ENCODE results near the gene UVSSA.
A peak's percentile ranks its signal among the peaks of the same experiment; 100 is the strongest.

Gene UVSSA

DNA sequence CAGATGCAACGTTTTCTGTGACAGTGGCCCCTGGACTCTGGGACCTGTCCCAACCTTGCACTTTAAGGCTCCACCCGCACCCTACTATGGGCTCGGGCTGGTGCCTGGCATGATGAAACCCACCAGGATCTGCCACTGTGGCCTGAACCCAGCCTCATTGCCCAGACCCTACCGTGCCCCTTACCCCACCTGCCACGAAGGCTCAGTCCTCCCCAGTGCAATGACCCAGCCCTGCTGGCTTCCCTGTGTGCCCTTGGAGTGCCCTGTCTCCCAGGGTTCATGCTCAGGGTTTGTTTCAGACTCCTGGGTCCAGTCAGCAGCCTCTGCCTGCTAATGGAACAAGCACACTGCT, 3.1 kb downstream of the UVSSA start:
- no peak for DNase-seq

DNA sequence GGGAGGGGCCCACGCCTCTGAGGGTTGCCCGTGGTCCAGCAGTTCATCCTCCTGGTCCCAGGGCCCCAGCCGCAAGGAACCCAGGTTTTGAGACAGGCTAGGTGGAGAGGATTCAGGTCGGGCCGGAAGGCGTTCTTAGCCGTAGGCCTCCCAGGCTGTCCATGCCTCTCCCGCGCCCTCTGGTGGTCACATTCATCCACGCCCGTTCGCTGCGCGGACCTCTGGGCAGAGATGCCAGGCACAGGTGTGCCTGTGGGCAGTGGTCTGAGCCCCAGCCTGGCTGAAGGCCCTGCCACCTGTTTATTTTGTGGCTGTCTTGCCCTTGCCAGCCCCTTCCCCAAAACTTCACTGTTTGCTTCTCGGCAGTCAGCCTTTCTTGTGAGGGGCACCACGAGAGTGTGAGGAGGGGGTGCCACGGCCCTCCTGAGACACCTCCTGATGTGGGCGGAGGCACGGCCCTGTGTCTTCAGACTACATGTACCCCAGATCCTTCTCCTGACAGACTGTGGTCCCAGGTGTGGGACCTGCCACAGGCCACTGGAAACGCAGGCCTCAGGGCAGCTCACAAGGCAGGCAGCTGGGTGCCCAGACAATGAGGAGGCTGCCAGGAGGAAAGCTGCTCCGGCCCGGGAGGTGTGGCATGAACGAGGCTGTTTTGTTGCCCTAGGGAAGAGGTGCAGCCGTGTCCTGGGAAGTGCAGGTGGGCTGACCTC, 5.0 kb downstream of the UVSSA start:
- peak; percentile 85 for DNase-seq

DNA sequence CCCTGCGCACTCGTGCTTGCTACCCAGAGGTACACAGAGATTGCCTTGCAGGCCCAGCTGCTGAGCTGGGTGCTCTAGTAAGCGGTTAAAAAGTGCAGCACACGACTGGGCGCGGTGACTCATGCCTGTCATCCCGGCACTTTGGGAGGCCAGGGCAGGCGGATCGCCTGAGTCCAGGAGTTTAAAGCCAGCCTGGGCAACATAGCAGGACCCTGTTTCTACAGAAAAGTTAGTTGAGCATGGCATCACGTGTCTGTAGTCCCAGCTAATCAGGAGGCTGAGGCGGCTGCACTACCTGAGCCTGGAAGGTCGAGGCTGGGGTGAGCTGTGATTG, 5.5 kb downstream of the UVSSA start:
- DNase-seq: no peak

DNA sequence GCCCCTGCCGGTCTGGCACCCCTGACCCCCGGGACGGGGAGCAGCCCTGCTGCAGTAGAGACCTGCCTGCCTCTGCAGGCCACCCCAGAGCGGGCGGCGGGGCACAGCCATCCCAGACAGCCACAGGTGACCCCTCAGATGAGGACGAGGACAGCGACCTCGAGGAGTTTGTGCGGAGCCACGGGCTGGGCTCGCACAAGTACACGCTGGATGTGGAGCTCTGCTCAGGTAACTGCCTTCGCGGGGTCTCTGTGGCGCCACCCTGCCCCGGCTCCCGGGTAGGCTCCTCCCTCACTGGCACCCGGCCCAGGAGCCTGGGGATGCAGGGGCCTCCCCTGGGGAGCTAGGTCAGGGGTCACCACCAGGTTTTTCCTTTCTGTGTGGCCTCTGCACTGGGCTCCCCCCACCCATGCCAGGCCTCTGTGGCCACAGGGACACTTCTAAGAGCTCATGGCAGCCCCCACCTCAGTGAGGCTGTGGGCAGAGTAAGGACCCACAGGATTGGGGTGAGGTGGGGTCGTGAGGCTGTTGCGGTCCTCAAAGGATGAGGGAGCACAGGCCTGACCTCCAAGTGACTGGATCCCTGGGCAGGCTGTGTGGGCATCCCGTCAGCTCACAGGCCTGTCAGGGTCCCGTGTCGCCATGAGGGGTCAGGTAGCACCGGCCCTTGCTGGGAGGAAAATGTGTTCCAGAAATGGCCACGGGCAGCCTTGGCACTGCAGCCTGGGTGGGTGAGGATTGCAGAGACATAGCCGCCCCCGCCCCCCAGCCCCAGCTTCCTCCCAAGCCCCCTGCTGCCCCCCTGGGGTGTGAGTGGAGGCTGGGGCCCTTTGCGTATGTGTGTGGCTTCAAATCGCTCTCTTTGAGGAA, 6.4 kb downstream of the UVSSA start:
- DNase-seq: no peak

DNA sequence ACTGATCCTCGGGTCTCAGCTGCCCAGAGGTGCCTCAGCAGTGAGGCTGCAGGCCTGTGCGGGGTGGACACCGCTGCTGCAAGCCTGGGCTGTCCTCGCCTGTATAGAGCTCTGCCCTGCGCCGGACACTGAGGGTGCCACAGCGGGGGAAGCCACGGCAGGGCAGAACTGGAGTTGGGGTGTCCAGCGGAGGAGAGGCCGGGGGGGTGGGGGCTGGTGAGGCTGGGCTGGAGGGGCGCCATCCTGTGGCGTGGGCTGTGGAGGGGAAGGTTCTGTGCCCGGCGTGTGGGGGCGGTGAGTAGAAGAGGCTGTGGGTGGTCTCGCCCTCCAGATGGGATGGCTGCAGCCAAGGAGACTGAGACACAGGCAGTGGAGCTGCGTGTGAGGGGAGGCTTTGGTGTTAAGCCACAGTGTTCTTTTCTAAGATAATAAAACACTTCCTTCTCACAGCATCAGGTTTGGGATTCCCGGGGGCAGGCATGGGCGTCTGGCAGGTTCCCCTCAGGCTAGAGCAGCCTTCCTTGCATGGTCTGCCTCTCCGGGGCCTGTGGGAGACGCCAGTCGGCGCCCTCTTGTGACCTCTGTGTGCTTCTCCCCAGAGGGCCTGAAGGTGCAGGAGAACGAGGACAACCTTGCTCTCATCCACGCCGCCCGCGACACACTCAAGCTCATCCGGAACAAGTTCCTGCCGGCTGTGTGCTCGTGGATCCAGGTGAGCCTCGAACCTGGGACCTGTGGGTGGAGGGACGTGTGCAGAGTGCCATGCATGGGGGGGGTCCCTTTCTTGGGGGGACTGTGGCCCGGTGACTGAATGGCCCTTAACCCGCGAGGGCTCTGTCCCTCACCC, 7.4 kb downstream of the UVSSA start:
- no peak for DNase-seq

DNA sequence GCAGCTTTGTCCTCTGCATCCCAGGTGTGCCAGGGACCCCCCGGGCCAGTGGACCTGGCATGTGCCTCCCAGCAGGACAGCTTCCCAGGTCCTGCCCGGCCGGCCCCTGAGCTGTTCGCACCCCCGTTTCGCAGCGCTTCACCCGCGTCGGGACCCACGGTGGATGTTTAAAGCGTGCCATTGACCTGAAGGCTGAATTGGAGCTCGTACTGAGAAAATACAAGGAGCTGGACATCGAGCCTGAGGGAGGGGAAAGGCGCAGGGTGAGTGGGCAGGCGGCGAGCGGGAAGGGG, 7.9 kb downstream of the UVSSA start:
- no peak for DNase-seq

DNA sequence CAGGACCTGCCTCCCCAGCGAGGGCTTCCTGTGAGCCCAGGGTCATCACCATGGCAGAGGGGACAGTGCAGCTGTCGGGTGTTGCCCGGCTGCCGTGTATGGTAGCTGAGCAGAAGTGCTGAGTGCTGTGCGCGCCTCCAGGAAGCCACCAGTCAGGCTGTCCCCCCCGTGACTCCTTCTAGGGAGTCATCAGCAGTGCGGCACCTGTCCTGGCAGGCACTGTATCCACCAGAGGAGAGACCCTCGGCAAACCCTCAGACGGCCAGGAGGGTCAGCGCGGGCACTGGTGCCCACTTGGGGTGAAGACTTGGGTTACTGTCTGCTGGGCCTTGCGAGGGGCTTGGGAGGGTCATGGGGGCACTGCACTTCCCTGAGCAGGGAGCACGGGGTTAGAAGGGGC, 8.4 kb downstream of the UVSSA start:
- no peak for DNase-seq

DNA sequence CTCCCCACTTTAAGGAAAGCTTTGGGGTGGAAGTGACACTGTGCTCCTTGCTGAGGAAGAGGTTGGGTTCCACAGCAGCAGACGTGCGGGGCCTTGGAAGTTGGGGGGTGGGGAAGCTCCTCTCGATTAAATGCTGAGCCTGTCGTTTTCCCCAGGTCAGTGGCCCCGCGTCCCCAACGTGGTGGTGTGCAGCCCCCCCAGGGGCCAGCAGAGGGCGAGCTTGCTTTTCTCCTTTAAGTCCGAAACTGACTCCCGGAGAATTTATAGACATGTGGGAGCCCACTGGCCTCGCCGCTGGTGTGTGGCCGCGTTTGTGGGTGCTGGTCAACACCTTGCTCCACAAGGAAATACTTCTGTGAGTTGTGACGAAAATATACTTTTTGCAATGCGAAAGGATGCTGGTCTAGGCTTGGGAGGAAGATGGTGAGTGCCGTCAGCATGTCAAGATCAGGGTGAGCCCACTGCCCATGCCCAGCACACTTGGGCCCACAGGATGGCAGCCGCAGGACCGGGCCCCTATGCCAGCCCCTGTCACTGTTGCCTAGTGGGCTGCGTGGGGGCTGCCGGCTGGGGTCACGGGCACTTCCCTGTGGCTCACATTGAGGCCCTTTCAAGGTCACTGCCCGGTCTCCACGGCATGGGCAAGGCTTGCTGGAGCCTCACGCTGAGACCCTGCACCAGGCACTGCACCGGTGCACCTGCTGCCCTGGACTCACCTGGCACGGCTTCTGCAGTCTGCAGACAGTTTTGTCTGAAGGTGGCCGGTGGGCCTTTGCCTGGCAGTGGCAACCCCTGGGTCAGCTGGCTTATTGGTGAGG, 9.4 kb downstream of the UVSSA start:
- DNase-seq: peak; percentile 23

DNA sequence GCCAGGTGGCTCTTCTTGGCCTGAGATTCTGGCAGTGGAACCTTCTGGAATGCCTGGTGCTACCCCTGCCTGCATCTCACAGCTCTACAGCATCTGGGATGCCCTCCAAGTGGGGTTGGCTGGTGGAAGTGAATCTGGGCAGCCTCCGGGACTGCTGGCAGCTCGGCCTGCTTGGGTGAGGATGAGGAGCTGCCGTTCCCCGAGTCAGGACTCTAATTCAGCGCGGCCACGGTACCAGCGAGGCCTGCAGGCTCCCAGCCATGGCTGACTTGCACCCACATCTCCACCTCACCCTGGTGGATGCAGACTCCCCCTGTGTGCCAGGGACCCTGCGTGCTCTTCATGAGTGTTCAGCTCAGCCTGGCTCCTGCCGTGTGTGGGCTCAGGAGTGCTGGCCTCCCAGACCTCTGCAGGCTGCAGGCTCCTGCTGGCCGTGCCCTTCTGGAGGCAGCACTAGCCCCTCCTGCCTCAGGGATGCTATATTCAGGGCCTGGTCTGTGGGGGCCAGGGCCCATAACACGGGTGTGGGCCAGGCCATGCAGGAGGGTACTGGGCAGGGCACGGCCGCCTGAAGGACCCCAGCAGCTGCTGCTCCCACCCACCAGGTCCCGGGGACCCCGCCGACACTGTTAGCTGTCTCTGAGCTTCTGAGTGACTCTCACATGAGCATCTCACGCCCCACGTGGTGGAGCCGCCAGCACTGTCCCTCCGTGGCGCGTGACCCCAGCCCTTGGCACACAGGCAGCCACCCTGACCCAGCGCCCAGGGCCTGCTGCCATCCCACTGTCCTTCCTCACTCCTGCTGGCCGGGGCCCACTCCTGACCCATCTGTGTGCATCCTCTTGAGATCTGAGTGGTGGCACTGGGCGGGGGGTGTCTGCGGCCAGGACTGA, 10.6 kb downstream of the UVSSA start:
- no peak for DNase-seq

DNA sequence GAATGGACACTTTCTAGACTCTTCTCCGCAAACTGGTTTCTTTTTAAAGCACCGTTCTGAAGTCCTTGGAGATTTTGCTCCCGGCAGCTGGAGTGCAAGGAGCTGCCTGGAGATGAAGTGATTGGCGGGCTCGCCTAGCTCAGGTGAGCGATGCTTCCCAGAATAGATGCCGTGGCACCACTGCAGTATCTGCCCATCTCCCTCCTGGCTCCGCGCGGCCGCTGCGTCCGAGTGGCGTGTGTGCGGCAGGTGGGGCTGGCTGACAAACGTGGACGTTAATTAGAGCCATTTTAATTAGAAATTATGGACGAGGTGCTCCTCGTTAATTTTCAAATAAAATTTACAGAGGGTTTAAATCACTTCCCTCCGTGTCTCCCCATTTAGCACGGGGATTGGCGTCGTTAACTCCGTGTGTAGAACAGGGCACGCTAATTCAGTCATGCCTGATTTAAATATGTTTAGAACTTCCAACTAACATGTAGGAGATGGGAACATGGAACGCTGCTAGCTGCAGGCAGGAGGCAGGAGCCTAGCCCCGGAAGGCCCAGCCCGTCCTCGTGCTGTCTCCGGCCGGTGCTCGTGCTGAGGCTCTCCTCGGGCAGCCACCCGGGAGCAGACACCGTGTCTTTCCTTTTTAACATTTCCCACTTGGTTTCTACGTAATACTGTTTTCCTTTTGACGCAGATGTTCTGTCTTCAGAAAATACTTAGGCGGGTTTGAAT, 11.6 kb downstream of the UVSSA start:
- DNase-seq: no peak

DNA sequence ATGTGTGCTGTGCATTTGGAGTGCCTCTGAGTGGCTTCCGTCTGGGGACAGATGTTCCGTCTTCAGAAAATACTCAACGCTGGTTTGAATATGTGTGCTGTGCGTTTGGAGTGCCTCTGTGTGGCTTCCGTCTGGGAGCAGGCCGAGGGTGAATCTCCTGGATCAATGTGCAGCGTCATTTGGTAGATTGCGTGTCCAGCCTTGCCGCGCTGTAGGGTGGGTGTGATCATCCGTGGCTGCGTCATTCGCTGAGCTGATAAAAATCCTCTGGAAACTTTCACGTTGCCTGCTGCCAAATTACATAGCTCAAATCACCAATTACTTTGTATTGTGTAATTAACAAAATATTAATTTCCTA, 12.1 kb downstream of the UVSSA start:
- DNase-seq: no peak

DNA sequence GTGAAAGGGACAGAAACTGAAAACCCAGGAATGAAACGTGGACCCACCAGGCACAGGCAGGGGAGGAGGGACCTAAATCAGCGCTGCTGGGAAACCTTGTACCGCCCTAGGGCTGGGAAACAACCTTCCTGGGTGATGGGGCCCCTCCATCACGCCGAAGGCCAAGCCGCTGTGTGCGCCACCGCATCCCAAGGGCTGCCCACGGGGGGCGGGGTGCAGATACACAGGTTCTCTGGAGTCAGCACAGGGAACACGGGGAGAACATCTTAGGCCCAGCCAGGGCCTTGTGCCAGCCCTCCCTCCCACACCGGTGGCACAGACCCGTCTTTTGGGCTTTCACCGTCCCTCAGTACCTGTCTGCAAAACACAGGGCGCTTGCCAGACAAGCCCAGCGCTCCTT, 13.0 kb downstream of the UVSSA start:
- no peak for DNase-seq

DNA sequence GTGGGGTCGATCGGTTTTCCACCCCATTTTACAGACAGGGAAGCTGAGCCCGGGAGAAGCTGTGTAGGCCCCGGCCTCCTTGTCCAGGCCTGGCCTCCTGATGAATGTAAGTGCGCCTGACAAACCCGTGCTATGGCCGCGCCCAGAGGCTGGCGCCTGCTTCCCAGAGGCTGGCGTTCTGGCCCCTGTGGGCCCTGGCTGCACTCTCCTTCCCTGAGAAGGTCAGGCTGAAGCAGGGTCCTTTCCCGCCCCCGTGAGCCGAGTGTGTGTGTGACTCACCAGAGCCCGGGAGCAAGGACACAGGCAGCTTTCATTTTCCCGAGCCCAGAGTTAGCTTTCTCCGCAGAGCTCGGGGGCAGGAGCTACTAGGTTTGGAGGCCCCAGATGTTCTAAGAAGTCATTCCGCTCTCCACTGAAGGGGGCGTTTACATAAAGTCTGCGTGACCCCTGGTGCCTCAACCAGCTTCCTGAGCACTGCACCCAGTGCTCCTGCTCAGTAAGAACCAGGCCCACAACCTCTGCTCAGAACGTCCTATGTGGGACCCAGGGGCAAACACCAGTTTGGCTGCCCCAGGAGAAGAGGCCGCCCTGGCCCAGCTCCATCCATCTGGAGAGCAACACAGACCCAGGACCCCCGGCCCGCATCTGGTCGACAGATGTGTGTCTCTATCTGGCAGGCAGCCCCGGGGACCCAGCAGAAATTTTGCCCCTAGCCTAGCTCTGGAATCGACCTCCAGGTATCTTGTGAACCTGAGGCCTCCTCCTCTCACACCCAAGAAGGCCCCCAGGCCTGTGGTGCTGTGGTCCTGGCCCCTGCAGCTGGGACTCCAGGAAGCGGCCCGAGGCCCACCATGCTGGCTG, 13.6 kb downstream of the UVSSA start:
- no peak for DNase-seq

DNA sequence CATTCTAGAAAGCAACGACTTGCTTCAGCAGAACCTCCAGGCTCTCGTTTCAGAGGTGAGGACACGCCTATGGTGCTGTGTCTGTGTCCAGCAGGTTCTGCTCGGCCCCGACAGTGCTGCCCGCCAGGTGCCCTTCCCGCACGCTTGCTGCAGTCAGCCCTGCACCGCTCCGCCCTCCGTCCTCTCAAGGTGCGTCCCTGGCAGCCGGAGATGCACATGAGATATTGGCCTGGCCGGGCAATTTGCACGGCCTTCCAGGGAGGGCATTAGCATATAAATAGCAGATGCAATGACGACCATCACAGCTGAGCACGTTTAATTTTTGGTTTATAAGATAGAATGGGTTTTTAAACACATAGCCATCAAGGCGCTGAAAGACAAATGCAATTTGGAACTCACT, 14.4 kb downstream of the UVSSA start:
- DNase-seq: no peak

DNA sequence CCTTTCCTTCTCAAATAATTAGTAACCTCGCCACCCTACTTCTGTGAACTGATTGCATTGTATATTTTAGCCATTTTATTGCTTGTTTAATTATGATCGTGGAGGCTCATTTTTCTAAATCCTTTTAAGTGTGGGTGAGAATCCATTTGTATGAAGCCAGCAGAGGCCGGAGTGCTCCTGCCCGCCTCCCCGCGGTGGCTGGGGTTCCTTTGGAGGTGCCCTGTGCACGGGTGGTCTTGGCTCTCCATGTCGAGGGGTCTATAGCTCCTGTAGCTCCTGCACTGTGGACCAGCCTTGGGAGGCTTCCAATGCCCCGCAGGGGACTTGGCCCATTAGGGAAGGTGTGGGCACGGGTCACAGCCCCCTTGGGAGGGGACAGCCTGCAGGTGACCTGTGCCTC, 15.0 kb downstream of the UVSSA start:
- DNase-seq: no peak

DNA sequence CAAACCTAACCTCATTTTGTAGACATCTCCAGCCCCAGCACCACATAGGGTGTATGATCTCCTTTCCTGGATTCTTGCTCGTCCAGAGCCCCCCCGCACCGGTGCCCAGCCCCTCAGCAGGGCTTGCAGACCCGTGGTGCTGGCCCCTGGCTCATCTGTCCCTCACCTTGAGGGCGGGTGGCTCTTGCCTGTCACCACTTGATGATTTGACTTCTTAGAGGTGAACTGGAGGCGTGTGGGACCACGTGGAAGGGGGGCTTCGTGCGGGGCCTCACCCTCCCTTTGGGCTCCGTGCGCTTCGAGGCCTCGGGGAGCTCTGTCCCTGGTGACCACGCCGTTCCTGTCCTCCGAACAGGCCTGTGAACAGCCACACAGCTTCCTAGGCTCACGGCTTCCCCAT, 15.5 kb downstream of the UVSSA start:
- no peak for DNase-seq

DNA sequence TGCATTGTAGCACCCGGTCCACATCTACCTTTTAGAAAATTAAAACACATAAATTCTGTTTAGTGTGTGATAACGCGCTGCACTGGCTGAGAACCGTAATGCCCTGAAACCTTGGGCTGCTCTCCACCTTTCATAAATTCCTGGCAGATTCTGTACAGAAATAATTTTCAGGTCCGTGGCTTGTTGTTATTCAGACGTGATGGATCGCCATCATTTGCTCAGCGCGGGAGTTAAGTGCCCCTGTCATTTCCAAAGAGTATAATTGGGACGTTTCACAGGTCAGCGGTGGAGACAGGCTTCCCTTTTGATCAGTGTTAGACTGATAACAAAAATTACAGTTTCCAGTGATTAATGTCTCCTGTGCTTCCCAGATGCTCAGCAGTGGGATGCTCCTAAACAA, 16.5 kb downstream of the UVSSA start:
- no peak for DNase-seq

DNA sequence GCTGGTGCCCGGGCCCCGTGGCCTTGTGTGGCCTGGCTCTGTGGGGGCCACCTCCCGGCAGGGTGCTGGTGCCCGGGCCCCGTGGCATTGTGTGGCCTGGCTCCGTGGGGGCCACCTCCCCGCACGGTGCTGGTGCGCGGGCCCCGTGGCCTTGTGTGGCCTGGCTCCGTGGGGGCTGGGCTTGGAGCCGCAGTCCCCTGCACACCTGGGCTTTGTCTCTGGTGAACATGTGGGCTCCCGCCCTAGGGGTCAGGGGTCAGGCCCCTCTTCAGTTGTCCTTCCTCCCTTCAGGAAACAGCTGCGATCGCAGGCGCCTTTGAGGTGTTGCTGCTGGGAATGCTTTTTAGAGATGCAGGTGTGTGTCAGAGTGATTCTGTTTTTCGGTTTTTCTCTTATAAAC, 17.2 kb downstream of the UVSSA start:
- no peak for DNase-seq

DNA sequence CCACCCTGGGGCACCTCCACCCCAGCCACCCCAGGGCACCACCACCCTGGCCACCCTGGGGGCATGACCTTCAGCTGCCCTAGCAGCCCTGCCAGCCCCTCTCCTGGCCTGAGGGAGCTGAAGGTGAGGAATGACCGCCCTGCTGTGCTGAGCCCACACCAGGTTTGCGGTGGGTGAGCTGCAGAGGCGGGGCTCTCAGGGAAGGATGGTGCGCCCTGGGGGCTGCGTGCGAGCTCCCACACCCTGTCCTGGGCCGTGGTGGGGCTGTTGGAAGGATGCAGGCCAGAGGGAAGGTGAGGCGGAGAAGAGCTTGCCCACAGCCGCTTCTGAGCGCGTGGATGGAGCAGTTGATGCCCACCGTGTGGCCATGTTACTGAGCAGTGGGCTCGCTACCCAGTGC, 17.7 kb downstream of the UVSSA start:
- DNase-seq: no peak

Data from effector CD8-positive, alpha-beta T cell (primary cell).